ENCODE results near the gene FBXL16.

FBXL16 gene

DNA sequence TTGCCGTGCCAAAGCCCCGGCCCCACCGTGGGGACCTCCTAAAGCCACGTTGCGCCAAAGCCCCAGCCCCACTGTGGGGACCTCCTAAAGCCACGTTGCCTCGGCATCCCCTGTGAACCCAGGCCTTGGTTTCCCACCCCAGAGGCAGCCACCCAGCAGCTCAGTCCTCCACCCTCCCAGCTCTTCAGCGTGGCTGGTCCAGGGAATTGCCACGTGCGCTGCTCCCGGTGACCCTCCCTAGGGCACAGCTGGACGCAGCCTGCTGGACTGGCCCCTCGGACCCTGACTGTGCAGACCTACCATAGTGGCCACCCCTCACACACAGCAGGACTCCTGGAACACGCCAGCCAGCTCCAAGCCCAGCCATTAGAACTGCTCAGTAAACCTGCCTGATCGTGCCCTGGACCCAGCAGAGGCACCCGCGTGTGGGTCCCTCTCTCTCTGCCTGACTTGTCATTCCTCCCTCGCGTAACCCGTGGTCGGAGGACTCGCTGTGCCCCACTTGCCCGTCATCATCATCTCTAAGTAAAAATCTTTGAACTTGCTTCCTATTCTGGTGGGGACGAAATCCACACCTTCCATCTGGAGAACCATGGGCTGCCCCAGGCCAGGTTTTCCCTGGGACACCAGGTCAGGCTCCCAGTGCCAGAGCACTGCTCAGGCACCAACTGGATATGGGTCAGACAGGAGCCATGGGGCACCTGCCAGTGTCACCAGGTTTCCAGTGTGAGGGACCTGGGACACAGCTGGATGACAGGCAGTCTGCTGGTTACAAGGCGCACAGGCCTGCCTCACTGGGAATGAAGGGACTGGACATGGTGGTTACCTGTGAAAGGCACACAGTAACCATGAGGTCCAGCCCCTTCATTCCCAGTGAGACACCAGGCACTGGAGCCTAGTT lies 29.6 kb upstream of the FBXL16 start:
- DNase-seq (ENCODE audit: low read depth): no peak
- TF ChIP-seq, protein P1, sequence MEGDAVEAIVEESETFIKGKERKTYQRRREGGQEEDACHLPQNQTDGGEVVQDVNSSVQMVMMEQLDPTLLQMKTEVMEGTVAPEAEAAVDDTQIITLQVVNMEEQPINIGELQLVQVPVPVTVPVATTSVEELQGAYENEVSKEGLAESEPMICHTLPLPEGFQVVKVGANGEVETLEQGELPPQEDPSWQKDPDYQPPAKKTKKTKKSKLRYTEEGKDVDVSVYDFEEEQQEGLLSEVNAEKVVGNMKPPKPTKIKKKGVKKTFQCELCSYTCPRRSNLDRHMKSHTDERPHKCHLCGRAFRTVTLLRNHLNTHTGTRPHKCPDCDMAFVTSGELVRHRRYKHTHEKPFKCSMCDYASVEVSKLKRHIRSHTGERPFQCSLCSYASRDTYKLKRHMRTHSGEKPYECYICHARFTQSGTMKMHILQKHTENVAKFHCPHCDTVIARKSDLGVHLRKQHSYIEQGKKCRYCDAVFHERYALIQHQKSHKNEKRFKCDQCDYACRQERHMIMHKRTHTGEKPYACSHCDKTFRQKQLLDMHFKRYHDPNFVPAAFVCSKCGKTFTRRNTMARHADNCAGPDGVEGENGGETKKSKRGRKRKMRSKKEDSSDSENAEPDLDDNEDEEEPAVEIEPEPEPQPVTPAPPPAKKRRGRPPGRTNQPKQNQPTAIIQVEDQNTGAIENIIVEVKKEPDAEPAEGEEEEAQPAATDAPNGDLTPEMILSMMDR (IDR thresholded peaks at IDR 0.05; ENCODE audit: low read depth, low read length, missing control alignments): no peak
- no peak overlapping the region for H3K4me3 ChIP-seq (ENCODE audit: low read depth, low read length)
- in situ Hi-C loops (cut with HindIII; ENCODE audit: low sequenced_read_pairs): no loop called here

DNA sequence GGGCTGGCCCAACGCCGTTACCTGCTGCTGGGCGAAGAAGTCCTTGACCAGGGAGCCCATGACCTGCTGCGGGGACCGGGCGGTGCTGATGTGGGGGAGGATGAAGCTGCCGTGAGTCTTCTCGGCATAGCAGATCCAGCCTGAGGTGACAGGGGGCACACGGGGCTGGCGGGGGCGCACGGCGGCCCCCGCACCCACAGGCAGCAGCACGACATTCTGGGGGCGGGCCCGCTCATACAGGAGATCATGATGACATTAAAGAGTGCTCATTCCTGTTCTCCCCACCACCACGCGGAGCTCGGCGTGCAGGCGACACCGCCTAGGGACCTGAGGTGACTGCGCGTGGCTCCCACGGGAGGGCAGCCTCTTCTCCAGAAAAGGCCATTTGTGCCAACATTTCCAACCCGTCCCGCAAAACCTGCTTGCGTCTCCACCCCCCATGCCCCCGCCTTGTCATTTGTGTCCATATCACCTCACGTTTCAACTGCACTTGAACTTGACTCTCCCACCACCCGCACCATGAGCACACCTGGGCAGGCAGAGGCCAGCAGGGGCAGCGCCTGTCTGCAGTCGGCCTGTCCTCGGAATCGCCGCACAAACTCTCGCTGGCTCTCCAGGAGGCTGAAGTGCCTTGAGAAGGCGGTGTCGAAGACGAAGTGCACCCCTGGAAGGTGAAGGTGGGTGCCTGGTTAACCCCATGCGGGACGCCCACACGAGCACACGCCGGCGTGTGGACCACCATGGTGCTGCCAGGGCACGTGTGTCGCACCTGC lies 28.8 kb upstream of the FBXL16 start:
- in situ Hi-C loops (cut with HindIII; ENCODE audit: low sequenced_read_pairs): no loop called here
- H3K4me3 ChIP-seq (ENCODE audit: low read depth, low read length): no peak overlapping the region
- no peak for DNase-seq (ENCODE audit: low read depth)
- TF ChIP-seq, protein P1 (IDR thresholded peaks at IDR 0.05; ENCODE audit: low read depth, low read length, missing control alignments): no peak

DNA sequence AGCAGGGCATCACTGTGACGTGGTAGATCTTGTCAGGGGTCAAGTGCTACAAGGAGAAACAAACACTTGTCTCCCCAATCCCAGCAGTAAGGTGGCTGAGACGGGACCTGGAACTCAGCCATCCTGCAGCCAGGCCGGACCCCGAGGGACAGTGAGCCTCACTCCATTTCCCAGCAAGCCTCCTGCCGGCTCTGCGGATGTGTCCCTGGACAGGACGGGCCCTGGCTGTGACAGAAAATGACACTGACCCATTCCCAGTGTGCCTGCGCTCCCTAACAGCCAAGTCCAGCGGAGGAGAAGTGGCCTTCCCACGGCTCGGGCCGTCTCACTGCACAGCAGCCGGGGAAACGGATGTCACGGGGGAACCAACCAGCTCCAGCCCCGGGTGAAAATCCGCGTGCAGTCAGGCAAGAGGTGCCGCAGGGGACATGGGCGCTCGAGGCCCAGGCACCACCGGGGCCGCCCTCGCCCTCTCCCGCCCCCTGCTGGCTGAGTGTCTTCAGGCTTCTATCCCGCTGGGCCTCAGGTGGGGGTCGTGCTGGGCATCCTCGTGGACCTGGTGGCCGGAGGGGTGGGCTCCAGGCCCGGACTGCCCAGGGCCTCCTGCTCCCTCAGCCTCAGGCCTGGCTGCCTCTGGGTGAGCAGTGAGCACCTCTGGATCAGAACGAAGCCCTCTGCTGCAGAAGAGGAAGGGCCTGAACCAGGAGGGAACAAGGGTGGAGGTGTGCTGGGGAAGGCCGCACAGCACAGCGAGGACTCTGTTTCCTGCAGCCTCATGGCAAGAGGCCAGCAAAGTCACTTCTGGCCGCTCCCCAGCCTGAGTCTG lies 28.0 kb upstream of the FBXL16 start:
- in situ Hi-C loops (cut with HindIII; ENCODE audit: low sequenced_read_pairs): no loop called here
- TF ChIP-seq, protein P1 (IDR thresholded peaks at IDR 0.05; ENCODE audit: low read depth, low read length, missing control alignments): no peak
- no peak overlapping the region for H3K4me3 ChIP-seq (ENCODE audit: low read depth, low read length)
- no peak for DNase-seq (ENCODE audit: low read depth)

DNA sequence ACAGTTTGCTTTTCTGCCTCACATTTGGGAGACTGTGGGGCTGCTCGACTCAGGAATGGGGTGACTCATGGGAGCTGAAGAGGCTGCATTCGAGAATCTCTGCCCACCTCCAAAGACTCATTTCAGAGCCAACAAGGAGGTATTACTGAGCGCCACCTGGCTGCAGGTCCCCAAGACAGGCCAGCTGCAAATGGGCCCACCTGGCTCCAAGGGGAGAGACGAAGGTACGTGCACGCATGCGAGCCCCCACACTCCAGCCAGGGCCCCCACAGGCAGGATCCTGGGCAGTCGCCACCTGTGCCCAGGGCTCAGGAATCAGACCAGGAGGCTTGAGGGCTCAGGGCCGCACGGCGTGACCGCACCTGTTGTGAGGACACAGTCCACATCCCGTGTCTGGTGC lies 27.3 kb upstream of the FBXL16 start:
- H3K4me3 ChIP-seq (ENCODE audit: low read depth, low read length): no peak overlapping the region
- in situ Hi-C loops (cut with HindIII; ENCODE audit: low sequenced_read_pairs): no loop called here
- DNase-seq (ENCODE audit: low read depth): no peak
- TF ChIP-seq, protein P1 (IDR thresholded peaks at IDR 0.05; ENCODE audit: low read depth, low read length, missing control alignments): no peak

DNA sequence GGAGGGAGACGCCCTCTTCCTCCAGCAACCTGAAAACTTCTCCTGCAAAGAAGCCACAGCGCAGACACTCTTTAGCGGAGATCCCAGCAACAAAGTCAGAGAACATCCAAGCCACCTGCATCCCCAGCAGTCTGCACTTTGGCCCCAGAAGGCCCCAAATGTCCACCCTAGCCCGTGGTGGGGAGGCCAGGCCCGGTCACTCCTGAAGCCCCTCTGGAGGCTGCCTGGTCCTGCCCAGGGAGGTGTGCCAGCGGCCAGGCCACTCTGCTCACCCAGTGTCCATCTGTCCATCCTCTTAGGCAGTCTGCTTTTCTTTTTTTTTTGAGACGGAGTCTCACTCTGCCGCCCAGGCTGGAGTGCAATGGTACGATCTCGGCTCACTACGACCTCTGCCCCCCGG lies 26.7 kb upstream of the FBXL16 start:
- no peak overlapping the region for H3K4me3 ChIP-seq (ENCODE audit: low read depth, low read length)
- DNase-seq (ENCODE audit: low read depth): no peak
- TF ChIP-seq, protein P1 (IDR thresholded peaks at IDR 0.05; ENCODE audit: low read depth, low read length, missing control alignments): no peak
- in situ Hi-C loops (cut with HindIII; ENCODE audit: low sequenced_read_pairs): no loop called here

Measured in astrocyte of the cerebellum (primary cell).